GM21423 (cell line): ENCODE results near the gene L3MBTL4.
"Not testable (repeated sequence)": the region's sequence is repeated elsewhere in the genome, so short reads cannot be mapped to it uniquely, and the experiment has no call there.

Experiments
- ATAC-seq: cut with Tn5 transposase; IDR thresholded peaks from one replicate; pipeline ENCODE4 v1.9.1; 2021; ENCODE audit warnings: mild to moderate bottlenecking, moderate library complexity; ENCODE audit not compliant: unreplicated experiment

Gene L3MBTL4

GRCh38 chr18:6414723-6415417 is at the start of gene L3MBTL4:
L3MBTL4 (minus strand) TSS chr18:6414911; CDS start chr18:6311625, 103,286 bp downstream.
- ATAC-seq = peak; percentile 57

- no peak for ATAC-seq
Observed at GRCh38 chr18:6452194-6452593, 37.5 kb upstream of the L3MBTL4 start.

DNA sequence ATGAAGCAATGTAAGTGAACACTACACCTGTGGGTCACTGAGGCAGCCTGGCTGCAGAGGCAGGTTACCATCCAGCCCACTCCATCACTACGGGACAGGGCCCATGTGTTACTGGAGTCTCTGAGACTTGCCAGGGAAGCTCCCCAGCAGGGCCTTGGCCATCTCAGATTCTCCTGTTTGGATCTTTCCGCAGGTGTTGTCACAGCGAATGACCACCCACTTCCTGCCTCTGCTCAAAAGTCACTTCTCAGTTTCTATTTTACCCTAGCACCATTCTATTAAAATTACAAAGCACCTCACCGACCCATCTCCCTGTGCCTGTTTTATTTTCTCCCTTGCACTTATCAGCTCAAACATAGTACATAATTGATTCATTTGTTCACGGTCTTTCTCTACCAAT is 34.5 kb upstream of the L3MBTL4 start:
- ATAC-seq = peak; percentile 72

GRCh38 chr18:6444466-6445228 is 29.9 kb upstream of the L3MBTL4 start:
- ATAC-seq = no peak

DNA sequence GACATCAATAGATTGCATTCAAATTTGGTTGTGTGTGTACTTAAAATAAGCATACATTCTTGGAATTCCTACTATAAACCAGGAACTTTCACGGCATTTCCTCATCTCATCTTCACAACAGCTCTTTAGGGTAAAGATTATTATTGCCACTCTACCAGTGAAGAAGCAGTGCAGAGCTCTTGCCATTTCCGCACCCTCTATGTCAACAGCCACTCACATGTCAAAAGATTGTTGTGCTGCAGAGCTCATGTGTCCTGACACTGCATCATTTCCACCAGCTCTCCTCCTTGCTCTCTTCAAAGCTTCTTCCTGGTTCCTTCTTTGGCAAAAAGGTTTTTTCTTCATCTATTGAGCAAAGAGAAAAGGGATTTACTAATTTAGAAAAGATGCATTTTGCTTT is 26.5 kb upstream of the L3MBTL4 start:
- ATAC-seq = no peak

DNA sequence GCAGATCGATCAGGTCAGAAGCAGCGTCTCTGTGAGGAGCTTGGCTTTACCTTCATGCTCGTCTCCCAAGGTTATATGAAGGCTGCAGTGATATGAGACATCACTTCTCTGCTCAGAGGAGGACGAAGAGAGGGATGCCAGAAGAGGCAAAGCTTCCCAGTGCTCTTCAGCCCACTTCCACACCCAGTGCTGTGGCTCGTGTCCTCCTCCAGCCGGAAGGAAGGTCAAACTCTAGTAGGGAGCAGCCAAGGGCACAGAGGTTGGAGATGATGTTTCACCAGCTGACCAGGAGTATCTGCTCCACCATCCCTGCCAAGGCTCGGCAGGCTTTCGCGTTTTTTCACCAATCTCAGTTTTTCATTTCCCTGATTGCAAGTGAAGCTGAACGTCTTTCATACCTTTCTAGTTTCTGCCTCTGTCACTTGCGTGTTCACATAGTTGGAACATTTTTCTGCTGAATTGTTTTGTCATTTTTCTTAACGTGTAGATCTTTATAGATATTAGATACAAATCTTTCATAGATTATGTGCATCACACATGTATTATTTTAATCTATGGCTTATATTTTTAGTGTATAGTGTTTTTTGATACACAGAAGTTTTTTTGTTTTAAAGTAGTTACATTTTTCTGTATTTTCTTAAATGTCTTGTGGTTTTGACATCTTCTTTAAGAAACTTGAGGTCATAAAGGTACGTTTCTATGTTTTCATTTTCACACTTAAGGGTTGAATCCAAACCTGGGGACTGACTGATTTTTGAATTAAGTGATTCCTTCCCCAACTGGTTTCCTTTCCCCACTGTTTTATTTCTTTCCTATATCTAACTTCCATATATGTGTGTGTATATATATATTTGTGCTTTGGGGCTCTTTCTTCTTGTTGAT is 23.5 kb upstream of the L3MBTL4 start:
- no peak for ATAC-seq

GRCh38 chr18:6435731-6436130 is 21.0 kb upstream of the L3MBTL4 start:
- no peak for ATAC-seq

DNA sequence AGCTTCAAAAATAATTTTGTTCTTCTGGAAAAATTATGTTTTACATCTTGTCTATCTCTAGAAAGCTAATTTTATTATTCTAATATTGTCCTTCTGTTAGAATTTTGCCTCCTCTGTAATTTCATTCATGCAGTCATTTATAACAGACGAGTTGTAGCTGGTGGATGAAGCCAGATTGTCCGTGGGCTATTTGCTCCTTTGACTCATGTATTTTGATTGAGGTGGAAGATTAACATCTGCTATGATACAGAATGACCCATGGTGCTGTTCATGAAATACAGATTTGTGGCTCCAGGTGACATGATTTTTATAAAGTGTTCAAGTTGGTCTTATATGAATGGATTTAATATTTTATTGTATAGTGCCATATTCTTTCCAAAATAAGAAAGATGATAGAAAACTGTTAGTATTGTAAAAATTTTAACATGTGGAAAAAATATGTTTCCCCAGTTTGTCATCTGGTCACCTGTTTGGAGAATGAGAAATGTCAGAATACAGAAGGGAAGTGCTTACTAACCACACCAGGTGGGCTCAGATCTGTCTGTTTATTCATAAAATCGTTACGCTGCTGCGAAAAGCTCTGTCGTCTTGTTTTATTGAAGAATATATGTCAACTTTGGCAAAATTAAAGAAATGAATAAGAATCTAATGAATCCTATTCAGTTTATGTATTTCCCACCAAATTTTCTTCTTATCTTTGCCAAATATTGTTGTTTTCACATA is 20.4 kb upstream of the L3MBTL4 start:
- no peak for ATAC-seq

GRCh38 chr18:6434481-6434880 is 19.8 kb upstream of the L3MBTL4 start:
- ATAC-seq = no peak

DNA sequence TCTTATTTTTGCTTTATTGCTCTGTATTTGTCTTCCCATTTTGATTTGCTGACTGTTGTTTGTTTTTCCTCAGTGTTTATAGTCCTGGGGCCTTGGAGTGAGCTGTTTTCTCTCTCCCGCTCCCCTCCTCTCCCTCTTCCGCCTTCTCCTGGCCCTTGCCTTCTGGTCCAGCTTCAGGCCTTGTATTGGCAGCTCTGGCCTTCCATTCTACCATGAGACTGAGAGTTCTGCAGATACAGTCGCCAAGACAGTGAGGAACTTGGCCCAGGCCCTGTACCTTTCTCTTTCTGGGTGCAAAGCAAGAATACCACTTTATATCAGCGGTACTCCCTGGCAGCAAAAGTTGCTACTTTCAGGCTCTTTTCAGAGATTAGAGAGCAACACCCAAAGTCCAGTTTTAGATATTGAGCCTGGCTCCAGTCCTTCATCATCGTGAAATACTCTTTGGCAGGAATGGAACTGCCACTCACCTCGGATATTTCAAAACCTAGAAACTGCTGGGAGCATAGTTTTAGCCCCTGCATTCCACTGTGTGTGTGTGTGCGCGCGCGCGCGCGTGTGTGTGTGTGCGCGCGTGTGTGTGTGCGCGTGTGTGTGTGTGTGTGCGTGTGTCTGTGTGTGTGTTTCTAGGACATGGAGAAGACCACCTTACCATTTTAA is 17.1 kb upstream of the L3MBTL4 start:
- no peak for ATAC-seq

- no peak for ATAC-seq
Observed at GRCh38 chr18:6428851-6429395, 14.2 kb upstream of the L3MBTL4 start.

- no peak for ATAC-seq
Observed at GRCh38 chr18:6427286-6427685, 12.6 kb upstream of the L3MBTL4 start.

DNA sequence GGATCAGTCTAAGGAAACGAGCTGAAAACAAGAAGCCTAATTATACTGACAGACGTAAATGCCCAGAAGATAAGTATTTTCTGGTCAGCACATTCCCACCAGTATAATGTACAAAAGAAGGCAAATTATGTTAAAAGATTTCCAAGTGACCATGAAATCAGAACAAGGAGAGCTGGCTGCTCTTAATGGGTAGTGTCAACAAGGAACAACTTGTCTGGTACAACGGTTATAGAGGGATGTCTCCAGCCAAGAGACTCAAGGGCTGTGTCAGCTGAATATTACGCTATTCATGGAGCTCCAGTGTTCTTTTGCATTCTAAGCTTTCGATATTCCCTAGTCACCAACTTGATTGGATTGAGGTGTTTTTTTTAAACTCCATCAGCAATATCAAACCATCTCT is 8.6 kb upstream of the L3MBTL4 start:
- no peak for ATAC-seq

DNA sequence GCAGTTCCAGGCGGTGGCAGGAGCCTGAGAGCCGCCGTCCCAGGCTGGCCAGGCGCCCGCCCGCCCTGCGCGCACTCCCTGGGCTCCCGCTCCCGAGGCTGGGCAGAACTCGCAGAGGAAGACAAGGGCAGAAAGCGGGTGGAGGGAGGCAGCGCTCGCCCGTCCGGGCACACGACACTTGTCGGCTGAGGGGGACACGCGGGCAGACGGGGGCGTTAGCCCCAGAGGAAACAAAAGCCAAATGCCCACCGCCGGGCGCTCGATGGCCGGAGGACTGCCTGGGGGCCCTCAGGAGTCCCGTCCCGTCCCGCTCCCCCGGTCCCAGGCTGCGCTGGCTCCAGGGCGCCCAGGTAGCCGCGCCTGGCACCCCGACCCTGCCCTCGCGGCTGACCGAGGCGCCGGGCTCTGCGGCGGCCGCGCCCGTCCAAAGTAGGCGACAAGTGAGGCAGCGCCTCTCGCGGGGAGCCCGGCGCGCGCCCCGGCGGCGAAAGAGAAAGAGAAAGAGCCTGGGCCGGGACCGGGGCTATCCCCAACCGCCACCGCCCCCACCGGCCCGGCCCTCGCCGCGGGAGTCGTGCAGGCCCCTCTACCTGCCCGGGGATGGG is 491 bp downstream of the L3MBTL4 start:
- ATAC-seq = peak; percentile 84

GRCh38 chr18:6413579-6414117 is 1.1 kb downstream of the L3MBTL4 start:
- ATAC-seq = no peak

DNA sequence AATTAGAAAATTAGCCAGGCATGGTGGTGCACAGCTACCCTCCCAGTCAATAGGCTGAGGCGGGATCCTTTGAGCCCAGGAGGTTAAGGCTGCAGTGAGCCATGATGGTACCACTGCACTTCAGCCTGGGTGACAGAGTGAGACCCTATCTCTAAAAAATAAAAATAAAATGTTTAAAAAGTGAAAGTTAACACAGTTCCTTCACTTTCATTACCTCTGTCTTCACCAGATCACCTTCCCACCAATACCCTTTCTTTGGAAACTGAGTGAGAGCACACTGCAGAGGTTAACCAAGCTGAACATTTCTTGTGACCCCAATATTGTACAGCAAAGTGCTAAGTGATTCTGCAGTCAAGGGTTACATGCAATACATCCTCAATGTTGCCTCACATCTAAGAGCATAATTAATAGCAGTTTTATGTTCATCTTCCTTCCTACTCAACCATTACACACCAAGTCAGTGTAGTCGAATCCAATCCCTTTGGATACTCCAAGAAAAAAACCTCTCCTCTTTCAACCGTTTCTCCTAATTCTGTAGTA is 1.7 kb downstream of the L3MBTL4 start:
- ATAC-seq = no peak

DNA sequence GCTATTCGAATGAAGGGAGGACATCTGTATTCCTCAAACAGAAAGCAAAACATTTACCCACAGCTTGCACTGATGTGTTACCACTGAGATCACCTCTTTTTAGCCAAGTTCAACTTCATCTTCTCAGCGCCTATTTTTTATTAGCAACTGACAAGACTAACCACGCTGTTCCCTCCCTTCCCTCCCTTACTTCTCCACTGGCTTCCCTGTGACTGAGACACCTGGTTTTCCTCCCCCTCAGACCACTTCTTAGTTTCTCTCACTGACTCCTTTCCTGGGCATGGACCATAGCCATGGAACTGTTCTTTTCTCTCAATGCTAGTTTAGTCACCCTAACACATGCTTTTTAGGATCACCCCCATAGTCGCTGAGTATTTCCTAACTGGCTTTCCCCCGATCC is 3.3 kb downstream of the L3MBTL4 start:
- no peak for ATAC-seq

DNA sequence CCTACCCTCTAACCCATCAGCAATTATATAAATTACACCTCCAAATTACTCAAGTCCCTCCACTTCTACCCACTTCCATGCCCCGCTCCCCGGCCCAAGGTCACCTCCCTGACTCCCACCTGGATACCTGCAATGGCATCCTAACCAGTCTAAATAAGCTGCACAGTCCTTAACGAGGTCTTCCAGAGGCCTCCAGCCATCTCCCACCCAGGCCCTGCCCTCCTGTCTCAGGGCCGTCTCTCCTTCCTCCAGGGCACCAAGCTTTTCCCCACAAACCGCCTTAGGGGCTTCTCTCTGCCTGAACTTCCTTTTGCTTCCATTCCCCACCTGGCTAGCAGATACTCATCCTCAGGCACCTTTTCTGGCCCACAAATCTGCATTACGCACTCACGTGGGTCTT is 4.8 kb downstream of the L3MBTL4 start:
- ATAC-seq = no peak

- ATAC-seq = not testable (repeated sequence)
Observed at GRCh38 chr18:6408543-6408942, 6.2 kb downstream of the L3MBTL4 start.
